ENCODE measurements around the gene SLC6A16.
A peak's percentile ranks its signal among the peaks of the same experiment; 100 is the strongest.
"Not testable (repeated sequence)": the region's sequence is repeated elsewhere in the genome, so short reads cannot be mapped to it uniquely, and the experiment has no call there.

Gene SLC6A16

DNA sequence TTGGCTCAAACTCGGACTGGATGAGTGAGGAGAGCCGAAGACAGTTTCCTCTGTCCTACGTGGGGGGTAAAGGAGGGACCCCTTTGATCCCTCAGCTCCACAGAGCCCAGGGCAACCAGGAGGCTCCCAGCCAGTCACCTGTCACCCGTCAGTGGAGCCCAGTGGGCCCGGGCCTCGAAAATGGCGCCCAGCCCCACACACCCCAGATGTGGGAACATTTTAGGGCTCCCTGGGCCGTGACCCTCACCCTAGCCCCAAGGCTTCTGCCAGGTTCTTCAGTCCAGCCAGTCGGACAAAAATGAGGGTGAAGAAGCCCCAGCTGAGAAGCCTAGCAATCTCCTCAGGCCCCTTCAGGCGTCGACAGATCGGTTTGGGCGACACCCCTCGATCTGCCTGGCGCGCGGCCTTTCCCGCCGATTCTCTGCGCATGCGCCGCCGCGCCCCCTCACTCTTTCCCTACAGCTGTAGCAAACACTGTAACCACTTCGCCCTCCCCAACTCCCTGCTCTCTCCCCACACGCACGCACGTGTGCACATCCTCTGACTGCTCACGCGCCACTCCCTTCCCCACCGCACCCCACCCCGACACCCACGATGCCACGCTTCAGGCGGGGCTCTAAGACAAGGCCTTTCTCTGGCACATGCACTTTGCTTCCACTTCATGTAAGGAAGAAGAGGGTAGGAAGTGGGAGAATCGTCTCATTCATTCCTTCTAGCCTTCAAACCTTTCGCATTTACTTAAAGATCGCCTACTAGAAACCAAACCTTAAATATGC is at the start of gene SLC6A16:
Gene SLC6A16, minus strand, starts transcription at position 391 of the 776 bp plus-strand sequence. CDS start 13,844 bp downstream, outside the sequence.
- no peak for DNase-seq

DNA sequence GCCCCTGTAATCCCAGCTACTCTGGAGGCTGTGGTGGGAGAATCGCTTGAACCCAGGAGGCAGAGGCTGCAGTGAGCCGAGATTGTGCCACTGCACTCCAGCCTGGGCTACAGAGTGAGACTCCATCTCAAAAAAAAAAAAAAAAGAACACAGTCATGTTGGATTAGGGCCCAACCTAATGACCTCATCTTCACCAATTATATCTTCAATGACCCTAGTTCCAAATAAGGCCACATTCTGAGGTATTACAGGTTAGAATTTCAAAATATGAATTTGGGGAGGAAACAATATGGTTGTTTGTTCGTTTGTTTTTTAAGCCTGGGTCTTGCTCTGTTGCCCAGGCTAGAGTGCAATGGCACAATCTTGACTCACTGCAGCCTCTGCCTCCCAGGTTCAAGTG is 48.2 kb upstream of the SLC6A16 start:
- DNase-seq: not testable (repeated sequence)

DNA sequence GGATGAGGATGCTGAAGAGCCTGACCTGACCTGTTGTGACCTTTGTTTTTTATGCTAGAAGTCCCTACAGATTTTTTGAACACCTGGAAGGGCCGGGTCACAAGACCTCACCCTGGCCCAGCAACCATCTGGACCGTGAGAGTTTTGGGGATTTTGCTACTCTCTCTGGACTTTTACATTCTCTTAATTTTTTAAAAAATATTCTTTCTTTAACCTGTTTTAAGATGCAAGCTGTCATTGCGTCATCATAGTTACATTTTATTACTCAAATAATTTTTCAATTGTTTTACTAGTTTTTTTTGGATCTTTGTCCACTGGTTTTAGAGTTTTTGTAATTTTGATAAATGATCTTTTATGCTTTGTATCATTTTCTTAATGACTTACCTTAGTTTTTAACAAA is 46.2 kb upstream of the SLC6A16 start:
- no peak for DNase-seq

DNA sequence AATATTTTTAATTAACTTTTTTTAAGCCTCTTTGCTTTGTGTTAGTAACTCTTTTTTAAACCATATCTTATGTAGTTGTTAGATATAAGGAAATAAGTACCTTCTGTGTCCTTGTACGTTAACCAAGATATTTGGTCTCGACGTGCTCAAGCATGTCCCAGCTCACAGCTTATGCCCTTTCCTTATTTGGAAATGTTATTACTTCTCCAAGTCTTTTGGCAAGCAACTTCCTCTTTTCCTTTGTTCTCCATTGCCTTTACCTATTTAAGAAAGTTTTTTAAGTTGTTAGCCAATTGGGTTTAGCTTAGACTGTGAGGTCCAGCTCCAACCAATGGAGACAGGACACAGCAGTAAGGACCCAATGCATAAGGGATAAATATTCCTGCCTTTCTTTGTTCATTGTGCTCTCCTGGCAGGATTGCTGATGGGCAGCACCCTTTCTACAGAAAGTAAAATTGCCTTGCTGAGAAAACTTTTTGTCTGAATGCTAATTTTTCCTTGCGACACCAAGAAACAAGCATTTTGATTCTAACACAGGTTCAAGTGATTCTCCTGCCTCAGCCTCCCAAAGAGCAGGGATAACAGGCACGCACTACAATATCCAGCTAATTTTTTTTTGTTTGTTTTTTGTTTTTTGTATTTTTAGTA is 43.8 kb upstream of the SLC6A16 start:
- DNase-seq: no peak

DNA sequence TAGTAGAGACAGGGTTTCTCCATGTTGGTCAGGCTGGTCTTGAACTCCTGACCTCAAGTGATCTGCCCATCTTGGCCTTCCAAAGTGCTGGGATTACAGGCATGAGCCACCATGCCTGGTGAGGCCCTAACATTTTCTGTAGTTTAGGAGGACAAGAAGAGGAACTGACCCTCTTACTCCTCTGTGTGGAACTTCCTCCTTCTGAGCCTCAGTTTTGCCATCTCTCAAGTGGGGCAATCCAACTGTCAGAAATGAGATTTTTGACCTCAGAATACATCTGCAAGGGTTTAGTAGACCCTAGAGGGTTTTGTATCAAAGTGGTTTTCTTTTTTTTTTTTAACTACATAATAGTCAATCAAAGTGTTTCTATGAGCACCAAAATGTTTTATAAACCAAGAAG is 41.1 kb upstream of the SLC6A16 start:
- no peak for DNase-seq

DNA sequence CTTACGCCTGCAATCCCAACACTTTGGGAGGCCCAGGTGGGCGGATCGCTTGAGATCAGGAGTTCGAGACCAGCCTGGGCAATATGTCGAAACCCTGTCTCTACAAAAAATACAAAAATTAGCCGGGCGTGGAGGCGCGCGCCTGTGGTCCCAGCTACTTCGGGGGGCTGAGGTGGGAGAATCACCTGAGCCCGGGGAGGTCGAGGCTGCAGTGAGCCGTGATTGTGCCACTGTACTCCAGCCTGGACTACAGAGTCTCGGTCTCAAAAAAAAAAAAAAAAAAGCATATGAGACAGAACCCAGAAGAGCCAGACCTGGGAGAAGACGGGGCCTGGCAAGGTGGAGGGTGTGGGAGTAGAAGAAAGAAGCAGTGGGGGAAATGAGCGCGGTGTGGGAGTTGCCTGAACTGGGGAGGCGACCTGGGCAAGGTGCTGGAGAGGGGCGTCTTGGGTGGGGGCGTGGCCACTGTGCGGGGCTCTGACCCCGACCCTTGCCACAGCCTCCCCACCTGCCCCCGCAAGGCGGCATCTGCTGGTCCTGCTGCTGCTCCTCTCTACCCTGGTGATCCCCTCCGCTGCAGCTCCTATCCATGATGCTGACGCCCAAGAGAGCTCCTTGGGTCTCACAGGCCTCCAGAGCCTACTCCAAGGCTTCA is 39.2 kb upstream of the SLC6A16 start:
- no peak for DNase-seq

DNA sequence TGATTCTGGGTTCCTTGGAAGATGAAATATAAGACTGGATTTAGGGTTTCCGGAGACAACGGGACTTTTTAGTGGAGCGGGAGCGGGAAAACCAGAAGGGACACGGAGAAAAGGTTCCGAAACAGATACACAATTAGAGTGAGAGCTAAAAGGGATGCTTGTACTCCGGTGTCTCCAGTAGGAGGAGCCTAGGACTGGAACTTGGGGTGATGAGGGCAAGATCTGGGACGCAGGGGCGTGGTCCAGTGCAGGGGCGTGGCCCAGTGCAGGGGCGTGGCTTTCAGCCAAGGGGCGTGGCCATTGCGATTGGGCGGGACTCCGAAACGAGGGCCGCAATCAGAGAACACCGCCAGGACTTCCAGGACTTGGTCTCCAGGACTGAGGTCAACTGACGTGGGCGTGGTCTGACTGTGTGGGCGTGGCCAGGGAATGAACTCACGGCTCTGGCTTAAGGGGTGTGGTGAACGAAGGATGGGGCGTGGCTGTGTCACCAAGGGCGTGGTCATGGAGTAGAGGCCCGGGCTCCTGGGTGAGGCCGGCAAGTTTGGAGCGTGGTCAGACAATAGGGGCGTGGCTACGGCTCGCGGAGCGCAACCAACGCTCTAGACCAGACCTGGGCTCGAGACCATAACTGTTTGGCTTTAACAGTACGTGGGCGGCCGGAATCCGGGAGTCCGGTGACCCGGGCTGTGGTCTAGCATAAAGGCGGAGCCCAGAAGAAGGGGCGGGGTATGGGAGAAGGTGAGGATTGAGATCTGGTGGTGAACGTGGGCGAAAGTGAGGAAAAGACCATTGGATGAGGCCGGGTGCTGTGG is 38.5 kb upstream of the SLC6A16 start, which contains the start of gene DKKL1:
Gene DKKL1, plus strand, starts transcription at position 610 of the 815 bp plus-strand sequence. Its CDS starts 122 bp downstream, at position 732.
- DNase-seq: peak; percentile 53

DNA sequence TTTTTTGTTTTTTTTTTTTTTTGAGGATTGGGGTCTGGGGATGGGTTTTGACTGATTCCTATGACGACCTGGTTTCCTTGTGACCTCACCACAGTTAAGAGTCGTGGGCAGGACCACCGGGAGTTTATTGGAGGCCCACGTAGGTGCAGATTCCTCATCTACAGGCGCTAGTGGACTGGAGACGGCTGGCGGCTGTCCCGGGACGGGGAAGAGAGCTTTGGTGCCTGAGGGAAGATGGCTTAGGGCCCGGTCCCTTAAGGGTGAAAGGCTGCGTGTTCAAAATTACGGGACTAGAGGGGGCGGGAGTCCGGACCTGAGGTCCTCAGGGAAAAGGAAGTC is 37.9 kb upstream of the SLC6A16 start:
- no peak for DNase-seq

DNA sequence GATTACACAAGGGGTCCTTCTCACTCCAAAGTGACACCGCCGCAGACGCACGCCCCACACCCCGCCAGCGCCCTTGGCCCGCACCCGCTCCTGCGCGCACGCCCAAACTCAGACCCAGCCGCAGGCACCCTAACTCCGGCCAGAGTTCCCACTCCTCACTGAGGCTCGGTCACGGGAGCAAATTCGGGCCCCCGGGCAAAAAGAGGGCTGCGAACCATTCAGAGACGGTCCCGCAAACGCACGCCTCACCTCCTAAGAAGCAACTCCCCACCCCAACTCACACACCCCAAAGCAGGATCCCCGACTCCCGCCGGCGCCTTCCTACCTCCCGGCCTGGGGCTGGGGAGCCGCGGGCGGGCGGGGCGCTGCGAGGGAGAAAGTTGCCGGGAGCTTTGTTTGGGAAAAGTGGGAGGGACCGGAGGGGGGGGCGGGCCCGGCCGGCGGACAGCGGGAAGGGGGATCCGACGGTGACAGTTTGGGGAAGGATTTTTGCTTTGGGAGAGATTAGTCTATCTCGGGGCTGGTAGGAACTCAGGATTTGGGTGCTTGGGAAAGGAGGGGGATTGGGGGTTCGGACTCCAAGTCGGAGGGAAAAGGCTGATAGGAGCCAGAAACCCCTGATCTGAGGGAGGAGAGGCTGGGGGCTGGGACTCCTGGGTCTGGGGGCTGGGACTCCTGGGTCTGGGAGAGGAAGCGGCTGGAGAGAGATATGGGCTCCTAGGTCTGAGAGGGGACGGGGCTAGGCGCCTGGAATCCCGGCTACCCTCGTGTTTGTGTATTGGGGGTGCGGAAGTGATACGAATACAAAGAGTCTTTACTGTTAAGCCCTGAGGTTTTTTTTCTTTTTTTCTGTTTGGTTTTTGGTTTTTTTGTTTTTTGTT is 37.3 kb upstream of the SLC6A16 start, which contains the start of gene TEAD2:
Gene TEAD2, minus strand, starts transcription at position 369 of the 881 bp plus-strand sequence. CDS start 2,341 bp downstream, outside the sequence.
- peak; percentile 16 for DNase-seq

DNA sequence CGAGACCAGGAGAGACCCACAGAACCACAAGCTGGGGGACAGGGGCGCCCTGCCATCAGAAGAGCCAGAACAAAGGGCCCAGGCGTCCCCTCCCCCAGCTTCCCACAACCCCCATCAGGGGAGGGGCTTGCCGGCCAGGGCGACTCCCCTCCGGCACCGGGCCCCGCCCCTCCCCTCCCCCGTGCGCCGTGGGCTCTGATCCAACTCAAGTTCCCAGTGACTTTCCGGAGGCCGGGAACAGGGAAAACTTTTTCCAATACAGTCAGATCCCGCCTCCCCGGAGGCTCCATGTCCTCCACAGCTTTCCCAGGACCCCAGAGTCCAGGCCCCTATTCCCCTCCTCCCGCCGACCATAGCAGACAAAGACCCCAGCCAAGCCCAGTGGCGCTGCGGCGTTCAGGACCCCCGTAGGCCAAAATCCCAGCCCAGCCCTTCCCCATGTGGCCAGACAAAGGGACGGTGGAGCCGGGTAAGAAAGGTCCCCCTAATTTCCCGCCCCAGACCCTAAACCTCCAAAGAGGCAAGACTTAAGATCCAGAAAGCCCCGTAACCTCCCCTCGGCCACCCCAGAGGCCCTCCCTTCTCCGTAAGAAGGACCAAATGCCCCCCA is 36.6 kb upstream of the SLC6A16 start:
- peak; percentile 24 for DNase-seq

DNA sequence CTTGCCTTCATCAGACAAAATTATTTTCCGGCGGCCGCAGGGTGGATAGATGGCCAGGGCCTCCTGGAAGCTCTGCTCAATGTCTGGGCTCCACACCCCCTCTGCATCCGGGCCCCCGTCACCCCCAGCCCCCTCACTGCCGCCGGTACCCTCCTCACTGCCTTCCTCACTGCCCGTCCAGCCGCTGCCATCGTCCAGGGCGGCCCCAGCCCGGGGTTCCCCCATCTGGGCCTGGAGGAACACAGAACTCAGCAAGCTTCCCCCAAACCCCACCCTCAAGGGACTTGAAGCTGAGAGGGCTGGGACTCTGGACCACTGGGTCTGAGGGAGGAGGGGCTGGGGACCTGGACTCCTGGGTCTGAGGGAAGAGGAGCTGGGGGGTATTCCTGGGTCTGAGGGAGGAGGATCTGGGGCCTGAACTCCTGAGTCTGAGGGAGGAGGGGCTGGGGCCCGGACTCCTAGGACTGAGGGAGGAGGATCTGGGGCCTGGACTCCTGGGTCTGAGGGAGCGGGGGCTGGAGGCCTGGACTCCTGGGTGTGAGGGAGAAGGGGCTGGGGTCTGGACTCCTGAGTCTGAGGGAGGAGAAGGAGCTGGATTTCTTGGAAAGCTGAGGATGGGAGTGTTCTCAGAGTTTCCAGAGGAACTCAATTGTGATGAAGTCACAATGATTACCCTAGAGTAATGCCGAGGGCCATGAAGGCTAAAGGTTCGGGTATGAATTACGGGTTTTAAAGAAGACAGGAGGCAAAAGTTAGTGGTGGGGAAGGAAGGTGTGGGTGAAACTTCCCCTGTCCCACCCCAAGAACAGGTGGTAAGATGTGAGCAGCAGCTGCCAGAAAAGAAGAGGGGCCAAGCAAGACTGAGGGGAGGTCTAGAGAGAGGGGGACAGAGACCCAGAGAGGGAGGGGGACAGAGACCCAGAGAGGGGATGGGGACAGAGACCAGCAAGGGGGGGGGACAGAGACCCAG is 35.1 kb upstream of the SLC6A16 start:
- DNase-seq: no peak

DNA sequence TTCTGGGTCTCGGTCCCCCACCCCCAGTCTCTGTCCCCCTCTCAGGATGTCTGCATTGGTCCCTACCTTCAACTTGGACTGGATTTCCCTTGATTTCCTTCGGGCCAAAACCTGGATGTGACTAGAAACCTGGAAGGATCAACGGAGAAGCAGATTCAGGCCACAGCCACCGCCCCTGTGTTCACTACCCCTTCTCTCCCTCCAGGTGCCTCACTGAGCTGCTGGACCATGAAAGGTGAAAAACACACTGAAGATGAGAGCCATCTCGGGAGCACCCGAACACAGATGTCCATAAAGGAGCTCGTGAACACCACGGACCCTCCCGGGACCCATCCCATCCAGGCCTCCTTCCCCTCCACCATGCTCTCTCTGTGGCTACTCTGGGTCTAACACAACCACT is 32.2 kb upstream of the SLC6A16 start:
- no peak for DNase-seq

DNA sequence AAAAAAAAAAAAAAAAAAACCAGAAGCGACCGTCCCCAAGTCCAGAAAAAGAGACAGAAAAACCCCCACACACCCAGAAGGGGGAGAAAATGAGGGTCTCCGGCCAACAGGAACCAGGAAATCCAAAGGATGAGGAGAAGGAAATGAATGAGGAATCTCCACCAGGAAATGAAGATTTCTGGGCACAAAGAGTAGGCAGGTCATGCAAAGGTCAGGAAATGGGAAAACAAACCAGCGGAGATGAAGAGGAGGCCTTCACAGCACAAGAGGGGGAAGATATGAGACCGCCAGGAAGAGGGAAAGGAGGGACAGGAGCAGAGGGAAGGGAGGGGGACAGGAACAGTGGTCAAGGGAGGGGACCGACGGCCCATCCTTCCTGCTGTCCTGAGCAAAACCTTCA is 31.4 kb upstream of the SLC6A16 start:
- DNase-seq: no peak

DNA sequence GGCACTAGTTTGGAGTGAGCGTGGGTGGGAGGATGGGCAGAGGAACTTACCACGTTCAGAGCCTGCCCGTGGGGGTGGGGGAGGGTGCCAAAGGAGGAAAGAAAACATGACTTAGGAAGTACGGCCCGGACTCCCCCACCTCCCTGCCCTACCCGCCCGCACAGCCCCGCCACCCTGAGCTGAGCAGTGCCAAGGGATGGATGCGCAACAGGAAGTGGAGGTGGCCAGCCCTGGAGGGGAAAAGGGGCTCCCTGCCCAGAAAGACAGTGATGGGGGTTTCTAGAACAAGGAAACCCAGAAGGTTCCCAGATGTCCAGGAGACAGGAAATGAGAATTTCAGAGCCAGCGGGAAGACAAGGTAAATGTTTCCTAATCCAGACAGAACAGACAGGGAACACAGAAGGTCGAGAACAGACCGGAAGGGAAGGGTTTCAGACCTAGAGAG is 30.9 kb upstream of the SLC6A16 start:
- no peak for DNase-seq

DNA sequence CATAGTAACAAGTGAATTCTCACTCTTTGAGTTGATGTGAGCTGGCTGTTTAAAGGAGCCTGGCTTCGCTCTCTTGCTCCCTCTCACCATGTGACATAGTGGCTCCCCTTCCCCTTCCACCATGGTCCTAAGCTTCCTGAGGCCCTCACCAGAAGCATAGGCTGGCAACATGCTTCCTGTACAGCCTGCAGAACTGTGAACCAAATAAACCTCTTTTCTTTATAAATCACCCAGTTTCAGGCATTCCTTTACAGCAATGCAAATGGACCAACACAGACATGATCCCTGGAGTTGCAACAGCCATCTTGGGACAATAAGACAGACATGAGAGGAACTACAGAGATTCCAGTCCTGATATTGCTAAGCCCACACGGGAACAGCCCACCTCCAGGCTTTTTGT is 24.6 kb upstream of the SLC6A16 start:
- no peak for DNase-seq

DNA sequence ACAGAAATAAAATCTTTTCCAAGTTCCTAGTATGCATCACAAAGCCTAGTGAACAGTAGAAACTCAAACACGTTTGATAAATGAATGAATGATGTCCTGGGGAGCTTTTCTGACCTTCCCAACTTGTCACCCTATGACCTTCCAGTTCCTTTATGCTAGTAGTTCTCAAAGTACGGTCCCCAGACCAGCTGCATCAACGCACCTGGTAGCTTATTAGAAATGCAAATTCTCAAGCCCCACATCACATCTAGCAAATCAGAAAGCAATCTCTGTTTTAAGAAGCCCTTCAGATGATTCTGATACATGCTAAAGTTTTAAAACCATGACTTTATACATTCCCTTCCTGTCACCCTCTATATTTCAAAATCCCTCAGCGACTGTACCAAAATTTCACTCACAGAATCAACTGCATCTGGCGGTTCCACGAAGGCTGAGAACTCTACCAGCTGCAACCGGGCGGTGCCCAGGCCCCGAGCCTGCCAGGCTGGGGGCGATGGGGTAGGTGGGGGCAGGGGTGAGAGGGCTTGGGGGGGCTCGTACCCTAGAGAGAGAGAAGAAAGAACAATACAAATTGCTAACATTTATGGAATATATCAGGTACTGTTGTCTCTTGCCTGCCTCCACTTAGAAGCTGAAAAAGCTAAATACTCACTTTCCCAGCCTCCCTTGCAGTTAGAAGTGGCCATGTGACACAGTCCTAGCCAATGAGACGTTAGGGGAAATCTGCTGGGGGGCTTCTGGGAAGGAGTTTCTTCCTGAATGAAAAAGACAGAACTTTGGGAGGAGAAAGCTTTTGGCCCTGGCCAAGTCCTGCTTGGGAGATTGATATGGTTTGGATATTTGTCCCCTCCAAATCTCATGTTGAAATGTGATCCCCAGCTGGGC is 23.6 kb upstream of the SLC6A16 start:
- DNase-seq: no peak

DNA sequence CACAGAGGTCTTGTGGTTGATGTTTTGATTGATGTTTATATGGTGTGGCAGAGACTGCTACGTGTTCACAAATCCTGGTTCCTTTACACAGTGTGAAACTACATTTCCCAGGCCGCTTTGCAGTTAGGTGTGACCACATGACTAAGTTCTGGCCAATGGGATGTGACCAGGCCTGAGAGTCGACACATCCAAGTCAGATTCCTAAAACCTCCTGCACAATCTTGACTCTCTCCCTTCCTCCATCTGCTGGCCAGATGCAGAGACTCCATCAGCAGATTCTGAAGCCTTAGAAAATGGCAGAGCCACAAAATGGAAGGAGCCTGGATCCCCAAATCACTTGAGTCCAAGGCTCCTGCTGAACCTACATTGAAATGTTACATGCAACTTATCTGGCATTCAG is 22.8 kb upstream of the SLC6A16 start:
- DNase-seq: no peak

DNA sequence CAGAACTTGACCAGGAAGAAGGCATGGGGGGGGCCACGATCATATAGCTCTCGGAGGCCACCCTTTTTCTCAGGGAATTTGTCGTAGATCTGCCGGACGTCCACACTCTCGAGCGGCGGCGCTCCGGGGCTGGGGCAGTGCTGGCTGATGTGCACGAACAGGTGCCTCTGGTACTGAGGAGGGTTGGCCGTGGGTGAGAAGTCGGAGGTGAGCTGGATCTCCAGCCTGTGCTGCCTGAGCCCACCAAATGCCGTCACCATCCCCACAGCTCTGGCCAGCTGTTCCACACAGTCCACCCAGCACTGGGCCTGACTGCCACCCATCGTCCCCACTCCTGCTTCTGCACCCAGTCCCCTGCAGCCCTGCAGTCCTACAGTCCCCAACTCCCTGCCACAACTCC is 22.2 kb upstream of the SLC6A16 start:
- DNase-seq: no peak

Data from CD4-positive, alpha-beta T cell treated with Interleukin-6 for 4 hours (primary cell).